K562 (cell line): ENCODE results near the gene CMBL. TPM values are rescaled to one million over a fixed set of nuclear protein-coding genes. Genes with fewer than 3 reads are reported as not detected.
A peak's percentile ranks its signal among the peaks of the same experiment; 100 is the strongest.

ENCODE experiments used
- C11orf30 ChIP-seq: fragments of 450-650 bp; IDR thresholded peaks from 2 replicates; pipeline ENCODE4 v1.6.1; 2016; ENCODE audit warnings: low read depth, mild to moderate bottlenecking
- CBX1 ChIP-seq: sonication (generic); IDR thresholded peaks from 2 replicates; pipeline ENCODE4 v1.6.1; 2016; ENCODE audit warnings: antibody characterized with exemption, low read depth, mild to moderate bottlenecking
- CREB1 ChIP-seq, 2 experiments: sonication (generic) in 1 of 2; formaldehyde crosslinking in 1 of 2; IDR thresholded peaks; 2 replicates each; pipeline versions ENCODE4 v1.6.1 to v1.8.0; 2012 to 2022; ENCODE audit warnings: inconsistent platforms in 1 of 2, mild to moderate bottlenecking in 1 of 2, missing genetic modification reagents in 1 of 2, moderate library complexity in 1 of 2
- CXXC5 ChIP-seq: fragments of 250-450 bp; sonication (Bioruptor Pico); IDR thresholded peaks from 2 replicates; pipeline ENCODE4 v1.8.0; 2022; ENCODE audit warnings: inconsistent platforms, mild to moderate bottlenecking, moderate library complexity
- DPF2 ChIP-seq: fragments of 450-650 bp; IDR thresholded peaks from 2 replicates; pipeline ENCODE4 v1.6.1; 2016
- ERF ChIP-seq: fragments of 450-650 bp; formaldehyde crosslinking; IDR thresholded peaks from 2 replicates; pipeline ENCODE4 v1.4.0; 2020; ENCODE audit warnings: mild to moderate bottlenecking, mixed read lengths
- HEY1 ChIP-seq: fragments of 250-450 bp; sonication (Bioruptor Pico); IDR thresholded peaks from 2 replicates; pipeline ENCODE4 v1.5.0; 2020; ENCODE audit warnings: mild to moderate bottlenecking, moderate library complexity, borderline replicate concordance
- MAFG ChIP-seq: fragments of 450-650 bp; conservative IDR thresholded peaks from 2 replicates; pipeline ENCODE4 v1.6.1; 2016; ENCODE audit warnings: missing genetic modification characterization, missing compliant biosample characterization
- MAFK ChIP-seq: IDR thresholded peaks from 2 replicates; pipeline ENCODE4 v1.6.1; 2011; ENCODE audit warnings: low read length, improper control_type of control experiment
- NR3C1 ChIP-seq: sonication (generic); formaldehyde crosslinking; IDR thresholded peaks from 2 replicates; pipeline ENCODE4 v1.8.1; 2022; ENCODE audit warnings: missing genetic modification reagents
- PPARD ChIP-seq: fragments of 250-450 bp; sonication (Bioruptor Pico); IDR thresholded peaks from 2 replicates; pipeline ENCODE4 v1.8.0; 2022; ENCODE audit warnings: inconsistent platforms, mild to moderate bottlenecking, moderate library complexity
- RFX5 ChIP-seq: IDR thresholded peaks from 2 replicates; pipeline ENCODE4 v1.6.1; 2011; ENCODE audit warnings: low read depth, mild to moderate bottlenecking, improper control_type of control experiment, low read length
- SRF ChIP-seq, 2 experiments: fragments of 250-450, 450-650 bp in 1 of 2; sonication (Bioruptor Pico) in 1 of 2; sonication (generic) in 1 of 2; formaldehyde crosslinking; IDR thresholded peaks; 2 replicates each; pipeline versions ENCODE4 v1.5.0 to v1.5.1; 2020 to 2022; ENCODE audit warnings: mild to moderate bottlenecking in 1 of 2, missing genetic modification reagents in 1 of 2
- TARDBP ChIP-seq: fragments of 450-650 bp; IDR thresholded peaks from 2 replicates; pipeline ENCODE4 v1.6.1; 2016
- ZBTB33 ChIP-seq: sonication (generic); formaldehyde crosslinking; IDR thresholded peaks from 2 replicates; pipeline ENCODE4 v1.8.1; 2023; ENCODE audit warnings: mild to moderate bottlenecking, missing genetic modification reagents
- ZNF146 ChIP-seq: IDR thresholded peaks from one replicate; pipeline ENCODE4 v1.6.1; 2018; ENCODE audit warnings: missing compliant biosample characterization; ENCODE audit not compliant: unreplicated experiment
- ZNF23 ChIP-seq: fragments of 250-450 bp; sonication (Bioruptor Pico); IDR thresholded peaks from 2 replicates; pipeline ENCODE4 v1.4.0; 2020; ENCODE audit warnings: mild to moderate bottlenecking
- ZNF316 ChIP-seq: fragments of 450-650 bp; IDR thresholded peaks from 2 replicates; pipeline ENCODE4 v1.6.1; 2016
- ZNF354B ChIP-seq: fragments of 250-450 bp; sonication (Bioruptor Pico); IDR thresholded peaks from 2 replicates; pipeline ENCODE4 v1.4.0; 2020
- ZNF445 ChIP-seq: fragments of 250-450 bp; sonication (Bioruptor Pico); IDR thresholded peaks from 2 replicates; pipeline ENCODE4 v1.4.0; 2020; ENCODE audit warnings: low read depth, mild to moderate bottlenecking, moderate library complexity
- ZNF561 ChIP-seq: fragments of 450-650 bp; formaldehyde crosslinking; conservative IDR thresholded peaks from 2 replicates; pipeline ENCODE4 v1.4.0; 2020; ENCODE audit warnings: mild to moderate bottlenecking, moderate library complexity
- polyA plus RNA-seq, 8 experiments: library from polyadenylated mRNA; depleted of rRNA in 4 of 8; stranded (reverse) in 5 of 8; unstranded in 3 of 8; fragments of >200 nt; fragmentation: Nextera tagmentation in 2 of 8; fragmentation: Illumina TruSeq in 1 of 8; extraction: Ambion mirVana in 2 of 8; extraction: Trizol in 1 of 8; gene quantifications; 2 replicates each; pipeline versions ENCODE4 v1.2.1 to v1.2.3, GENCODE V29; 2011 to 2014; ENCODE audit warnings: inconsistent platforms in 1 of 8, missing spikeins in 1 of 8
- total RNA-seq, 7 experiments: library from RNA; depleted of rRNA in 6 of 7; stranded (reverse); fragments of >200 nt in 6 of 7; fragmentation: Illumina TruSeq in 2 of 7; extraction: Trizol in 2 of 7; gene quantifications; 2 replicates each; pipeline versions ENCODE4 v1.2.1 to v1.2.3, GENCODE V29; 2011 to 2021; ENCODE audit warnings: low replicate concordance in 1 of 7
- TF ChIP-seq, protein P1 (sequence below): fragments of 250-450 bp; sonication (Bioruptor Pico); IDR thresholded peaks from 2 replicates; pipeline ENCODE4 v1.8.0; 2021; ENCODE audit warnings: borderline replicate concordance, mild to moderate bottlenecking, moderate library complexity; ENCODE audit not compliant: poor library complexity, severe bottlenecking
- TF ChIP-seq, protein P2 (sequence below): IDR thresholded peaks from 2 replicates; pipeline ENCODE4 v1.6.1; 2011; ENCODE audit warnings: borderline replicate concordance, low read depth, mild to moderate bottlenecking, moderate library complexity, low read length; ENCODE audit not compliant: insufficient read depth, poor library complexity, severe bottlenecking

Gene CMBL
- total and polyA plus RNA-seq, 9 of the 15 experiments (the other 6 are each of a cell fraction or from before 2014, with no cell fraction given): 22.6 to 192 (median 71.1) TPM

- no peak for TF ChIP-seq ZNF445
- TF ChIP-seq ZNF561 (CRISPR knock-in tag): no peak
- peak; percentile 99 for TF ChIP-seq ZBTB33 (CRISPR knock-in tag)
- TF ChIP-seq CREB1 (IDR thresholded peaks at IDR 0.05): no peak
- TF ChIP-seq CREB1 (CRISPR knock-in tag; IDR thresholded peaks at IDR 0.05): no peak
- peak; percentile 72 for TF ChIP-seq C11orf30
- no peak for TF ChIP-seq HEY1 (CRISPR knock-in tag)
- TF ChIP-seq ZNF23 (CRISPR knock-in tag): no peak
- no peak for TF ChIP-seq CXXC5 (CRISPR knock-in tag)
- TF ChIP-seq ZNF316: peak; percentile 73
- peak; percentile 73 for TF ChIP-seq CBX1
- no peak for TF ChIP-seq TARDBP
- no peak for TF ChIP-seq ZNF146
- TF ChIP-seq PPARD: no peak
- TF ChIP-seq, protein P1, sequence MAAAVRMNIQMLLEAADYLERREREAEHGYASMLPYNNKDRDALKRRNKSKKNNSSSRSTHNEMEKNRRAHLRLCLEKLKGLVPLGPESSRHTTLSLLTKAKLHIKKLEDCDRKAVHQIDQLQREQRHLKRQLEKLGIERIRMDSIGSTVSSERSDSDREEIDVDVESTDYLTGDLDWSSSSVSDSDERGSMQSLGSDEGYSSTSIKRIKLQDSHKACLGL (CRISPR knock-in tag): no peak
- TF ChIP-seq MAFK: peak; percentile 60
- TF ChIP-seq, protein P2, sequence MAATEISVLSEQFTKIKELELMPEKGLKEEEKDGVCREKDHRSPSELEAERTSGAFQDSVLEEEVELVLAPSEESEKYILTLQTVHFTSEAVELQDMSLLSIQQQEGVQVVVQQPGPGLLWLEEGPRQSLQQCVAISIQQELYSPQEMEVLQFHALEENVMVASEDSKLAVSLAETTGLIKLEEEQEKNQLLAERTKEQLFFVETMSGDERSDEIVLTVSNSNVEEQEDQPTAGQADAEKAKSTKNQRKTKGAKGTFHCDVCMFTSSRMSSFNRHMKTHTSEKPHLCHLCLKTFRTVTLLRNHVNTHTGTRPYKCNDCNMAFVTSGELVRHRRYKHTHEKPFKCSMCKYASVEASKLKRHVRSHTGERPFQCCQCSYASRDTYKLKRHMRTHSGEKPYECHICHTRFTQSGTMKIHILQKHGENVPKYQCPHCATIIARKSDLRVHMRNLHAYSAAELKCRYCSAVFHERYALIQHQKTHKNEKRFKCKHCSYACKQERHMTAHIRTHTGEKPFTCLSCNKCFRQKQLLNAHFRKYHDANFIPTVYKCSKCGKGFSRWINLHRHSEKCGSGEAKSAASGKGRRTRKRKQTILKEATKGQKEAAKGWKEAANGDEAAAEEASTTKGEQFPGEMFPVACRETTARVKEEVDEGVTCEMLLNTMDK: no peak
- TF ChIP-seq ZNF354B (CRISPR knock-in tag): no peak
- TF ChIP-seq RFX5: no peak
- no peak for TF ChIP-seq SRF (CRISPR knock-in tag; IDR thresholded peaks at IDR 0.05)
- peak; percentile 51 for TF ChIP-seq MAFG (tag)
- TF ChIP-seq NR3C1 (CRISPR knock-in tag): no peak
- no peak for TF ChIP-seq ERF (CRISPR knock-in tag)
- no peak for TF ChIP-seq DPF2
Observed at GRCh38 chr5:10333154-10334006, 25.7 kb upstream of the CMBL start (continued).
